HK-2 (cell line): ENCODE data around the gene CDKN2B-AS1.

Source experiments
- DNase-seq: peaks from one replicate; pipeline ENCODE4 v3.0.0-alpha.2; 2018; ENCODE audit not compliant: unreplicated experiment

CDKN2B-AS1 gene

GRCh38 chr9:21982861-21983560 is 11.6 kb upstream of the CDKN2B-AS1 start:
- DNase-seq, result no peak

- DNase-seq, result no peak
Observed at GRCh38 chr9:21983561-21983935, 11.0 kb upstream of the CDKN2B-AS1 start.

GRCh38 chr9:21984101-21984500 is 10.5 kb upstream of the CDKN2B-AS1 start:
- DNase-seq, result no peak

DNA sequence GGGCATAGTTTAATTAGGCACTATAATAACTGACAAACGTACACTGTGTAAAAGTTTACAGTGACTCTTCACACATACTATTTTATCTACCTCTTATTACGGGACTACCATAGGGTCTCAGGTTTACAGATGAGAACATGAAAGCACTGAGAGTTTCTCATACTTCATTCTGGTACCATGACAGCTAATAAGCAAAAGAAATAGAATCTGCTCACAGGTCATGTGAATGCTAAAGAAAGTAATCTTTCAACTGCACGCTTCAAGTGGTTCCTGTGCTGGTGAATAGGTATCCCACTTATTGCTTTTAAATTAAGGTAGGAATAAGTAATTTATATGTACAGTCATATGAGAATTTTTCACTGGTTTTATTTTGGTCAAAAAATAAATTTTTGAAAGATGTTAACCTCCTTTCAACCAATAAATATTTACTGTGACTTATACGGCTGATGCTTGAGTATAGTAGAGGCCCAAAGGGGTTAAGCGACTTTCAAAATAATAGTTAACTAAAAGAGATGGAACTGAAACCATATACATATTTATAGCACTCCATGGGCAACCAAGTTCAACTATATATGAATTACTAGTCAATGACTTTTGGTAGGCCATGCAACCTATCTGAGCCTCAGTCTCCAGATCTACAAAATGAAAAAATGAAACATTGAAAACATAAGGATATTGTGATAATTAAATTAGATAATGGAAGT is 8.5 kb upstream of the CDKN2B-AS1 start:
- DNase-seq, result no peak

GRCh38 chr9:21988056-21988990 is 6.3 kb upstream of the CDKN2B-AS1 start:
- no peak for DNase-seq

DNA sequence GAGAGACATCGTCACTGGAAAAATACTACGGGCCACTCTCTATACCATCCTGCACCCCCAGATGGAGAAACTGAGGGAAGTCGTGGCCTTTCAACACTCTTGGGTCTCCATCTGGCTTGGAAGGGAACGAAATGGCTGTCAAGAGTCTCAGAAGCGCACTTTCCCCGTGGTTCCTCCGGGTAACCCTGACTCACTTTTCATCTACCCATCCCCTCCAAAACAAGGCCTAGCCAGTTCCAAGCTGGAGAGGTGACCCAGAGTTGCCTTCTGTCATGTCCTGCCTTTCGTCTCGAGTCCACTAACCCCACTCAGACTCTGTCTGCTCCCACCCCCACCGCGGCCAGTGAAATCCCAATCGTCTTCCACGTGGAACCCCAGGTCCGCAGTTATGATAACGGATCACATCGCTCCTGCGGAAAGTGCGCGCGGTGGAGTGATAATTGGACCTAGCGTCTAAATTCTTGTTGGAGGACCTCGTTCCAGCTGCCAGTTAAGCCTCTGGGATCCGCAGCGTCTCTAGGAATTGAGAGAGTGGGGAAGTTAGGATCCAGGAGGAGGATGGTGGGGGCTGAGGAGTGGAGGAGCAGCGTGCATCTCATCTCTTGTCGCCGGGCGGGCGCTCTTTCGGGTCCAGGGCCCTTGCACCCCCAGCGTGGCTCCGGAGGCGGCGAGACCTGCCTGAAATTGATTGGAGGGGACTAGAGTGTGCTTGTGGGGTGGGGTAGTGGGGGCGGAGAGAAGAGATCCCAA is 5.0 kb upstream of the CDKN2B-AS1 start:
- no peak for DNase-seq

- DNase-seq, result no peak
Observed at GRCh38 chr9:21991072-21991959, 3.3 kb upstream of the CDKN2B-AS1 start.

DNA sequence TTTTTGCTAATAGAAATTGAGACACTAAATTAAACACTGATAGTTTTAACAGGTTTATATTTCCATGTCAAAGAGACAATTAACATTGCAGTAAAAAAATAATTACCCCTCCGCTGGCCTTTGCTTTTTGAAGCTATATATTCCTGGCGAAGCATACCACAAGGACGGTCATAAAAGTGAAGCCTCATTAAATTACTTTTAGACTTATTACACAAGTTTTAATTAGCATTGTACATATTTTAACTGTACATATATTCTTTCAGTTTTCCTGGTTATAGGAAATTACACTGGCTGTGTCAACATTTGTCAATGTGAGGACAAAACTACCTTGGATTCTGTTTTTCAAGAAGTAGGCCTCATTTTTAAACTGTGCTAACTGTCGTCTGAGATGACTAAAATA is 1.6 kb upstream of the CDKN2B-AS1 start:
- DNase-seq, result no peak

GRCh38 chr9:21993893-21994555 is 567 bp upstream of the CDKN2B-AS1 start, which contains the start of gene CDKN2A:
Gene CDKN2A, minus strand, starts transcription at chr9:21994392.
- peak; percentile 78 for DNase-seq

- DNase-seq, result peak; percentile 70
Observed at GRCh38 chr9:21995006-21995665, 545 bp downstream of the CDKN2B-AS1 start.

DNA sequence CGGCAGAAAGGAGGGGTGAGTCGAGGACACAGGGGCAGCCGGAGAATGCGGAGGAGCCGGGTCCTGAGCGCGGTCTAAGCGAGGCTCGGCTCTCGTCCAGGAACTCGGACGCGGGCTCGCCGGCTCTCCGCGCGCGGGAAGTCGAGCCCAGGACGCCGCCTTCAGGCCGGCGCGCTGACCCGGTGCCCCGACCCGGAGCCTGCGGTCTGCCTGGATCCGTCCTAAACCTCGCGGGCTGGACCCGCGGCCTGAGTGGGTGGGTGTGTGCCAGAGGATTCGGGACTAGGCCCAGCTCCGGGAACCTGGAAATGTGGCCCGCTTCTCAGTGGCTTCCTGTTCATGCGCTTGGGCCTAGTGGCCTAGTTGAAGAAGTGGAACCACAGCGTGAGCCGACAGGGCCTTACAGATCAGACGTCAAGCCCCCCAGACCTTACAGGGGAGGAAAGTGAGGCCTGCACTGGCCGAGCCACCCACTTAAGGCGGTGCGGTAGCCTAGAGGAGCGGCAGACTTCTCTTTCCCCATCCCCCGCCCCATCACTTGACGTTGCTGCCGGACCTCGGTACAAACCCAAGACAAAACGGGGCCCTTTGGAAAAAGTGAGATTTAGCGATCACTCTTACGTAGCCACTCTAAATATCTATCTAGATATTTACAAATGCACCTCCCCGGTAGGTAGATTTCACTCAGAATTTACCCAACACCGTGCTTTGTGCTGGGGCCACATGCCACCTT is 1.2 kb downstream of the CDKN2B-AS1 start:
- DNase-seq, result peak; percentile 53

DNA sequence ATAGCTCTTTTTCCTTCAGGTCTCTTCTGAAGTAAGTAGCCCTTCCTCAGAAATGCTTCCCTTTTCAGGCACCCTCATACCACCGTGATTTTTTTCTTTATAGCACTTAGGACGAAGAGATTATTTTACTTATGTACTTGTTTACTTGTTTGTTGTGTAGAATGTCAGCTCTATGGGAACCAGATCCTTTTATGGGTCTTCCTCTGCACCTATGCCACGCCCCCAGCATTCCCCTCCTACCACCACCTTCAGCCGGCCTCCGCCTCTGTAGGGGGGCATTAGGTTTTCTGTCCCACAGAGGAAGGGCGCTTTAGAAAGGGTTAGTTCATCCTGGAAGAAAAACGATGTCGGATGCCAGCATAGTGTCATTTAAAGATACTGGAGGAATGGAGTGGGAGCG is 1.8 kb downstream of the CDKN2B-AS1 start:
- DNase-seq, result no peak

DNA sequence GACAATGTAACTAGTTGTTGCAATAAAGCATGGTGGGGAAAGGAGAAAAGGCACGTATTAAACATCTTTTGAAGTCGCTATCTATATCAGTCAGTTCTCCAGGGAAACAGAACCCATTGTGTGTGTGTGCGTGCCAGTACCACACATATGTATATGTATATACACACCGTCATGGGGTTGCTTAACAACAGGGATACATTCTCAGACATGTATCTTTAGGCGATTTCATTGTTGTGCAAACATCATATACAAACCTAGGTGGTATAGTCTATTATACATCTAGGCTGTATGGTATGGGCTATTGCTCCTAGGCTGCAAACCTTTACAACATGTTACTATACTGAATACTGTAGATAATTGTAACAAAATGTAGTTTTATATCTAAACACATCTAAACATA is 2.3 kb downstream of the CDKN2B-AS1 start:
- no peak for DNase-seq

DNA sequence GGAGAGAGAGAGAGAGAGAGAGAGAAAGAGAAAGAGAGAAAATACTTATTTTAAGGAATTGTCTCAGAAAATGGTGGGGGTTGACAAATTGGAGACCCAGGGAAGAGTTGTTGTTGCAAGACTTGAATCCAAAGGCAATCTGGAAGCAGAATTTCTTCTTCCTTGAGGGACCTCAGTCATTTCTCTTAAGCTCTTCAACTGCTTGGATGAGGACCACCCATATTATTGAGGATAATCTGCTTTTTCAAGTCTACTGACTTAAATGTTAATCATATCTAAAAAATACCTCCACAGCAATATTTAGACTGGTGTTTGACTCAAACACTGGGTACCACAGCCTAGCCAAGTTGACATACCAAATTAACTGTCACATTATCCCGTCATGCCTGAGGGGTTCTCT is 2.9 kb downstream of the CDKN2B-AS1 start:
- DNase-seq, result no peak

- no peak for DNase-seq
Observed at GRCh38 chr9:21998026-21998425, 3.4 kb downstream of the CDKN2B-AS1 start.

DNA sequence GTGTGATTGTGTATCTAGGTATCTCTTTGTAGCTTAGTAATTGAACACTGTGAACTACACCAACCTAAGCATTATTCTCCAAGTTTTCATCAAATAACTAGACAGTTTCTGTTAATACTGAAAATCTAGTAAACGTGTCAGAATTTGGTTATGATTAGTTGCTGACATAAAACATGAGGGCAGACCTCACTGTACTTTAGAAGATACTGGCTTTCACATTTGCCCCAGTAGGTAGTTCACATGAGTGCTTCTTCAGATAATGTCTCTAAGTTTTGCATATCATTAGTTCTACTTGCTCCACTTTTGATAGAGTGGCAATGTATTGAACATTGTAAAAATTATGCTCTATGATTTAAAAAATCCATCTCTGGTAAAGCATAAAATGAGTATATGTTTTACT is 7.4 kb downstream of the CDKN2B-AS1 start:
- no peak for DNase-seq

- no peak for DNase-seq
Observed at GRCh38 chr9:22005021-22005701, 10.6 kb downstream of the CDKN2B-AS1 start.
